GM19023 (cell line): ENCODE results near the gene SMCO4.

Source experiments
- ATAC-seq: cut with Tn5 transposase; IDR thresholded peaks from one replicate; pipeline ENCODE4 v1.9.1; 2021; ENCODE audit warnings: mild to moderate bottlenecking, moderate library complexity; ENCODE audit not compliant: unreplicated experiment

Gene SMCO4

DNA sequence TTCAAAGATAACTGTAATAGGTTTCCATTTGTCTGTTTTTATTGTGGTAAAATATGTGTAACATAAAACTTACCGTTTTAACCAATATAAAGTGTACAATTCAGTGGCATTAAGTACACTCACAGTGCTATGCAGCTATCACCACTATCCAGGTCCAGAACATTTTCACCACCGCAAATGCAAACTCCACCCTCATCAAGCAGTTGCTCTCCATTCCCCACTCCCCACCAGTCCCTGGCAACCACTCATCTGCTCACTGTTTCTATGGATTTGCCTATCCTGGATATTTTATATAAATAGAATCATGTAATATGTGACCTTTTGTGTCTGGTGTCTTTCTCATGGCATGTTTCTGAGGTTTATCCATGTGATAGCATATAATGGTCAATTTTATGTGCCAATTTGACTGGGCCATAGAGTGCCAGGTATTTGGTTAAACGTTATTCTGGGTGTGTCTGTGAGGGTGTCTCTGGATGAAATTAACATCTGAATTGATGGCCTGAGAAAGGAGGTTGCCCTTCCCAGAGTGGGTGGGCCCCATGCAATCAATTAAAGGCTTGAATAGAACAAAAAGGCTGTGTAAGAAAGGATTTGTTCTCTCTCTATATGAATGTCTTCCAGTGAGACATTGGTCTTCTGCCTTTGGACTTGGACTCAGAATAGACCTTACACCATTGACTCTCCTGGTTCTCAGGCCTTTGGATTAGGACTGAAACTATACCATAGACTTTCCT is 17.2 kb upstream of the SMCO4 start:
- no peak for ATAC-seq

- no peak for ATAC-seq
Observed at GRCh38 chr11:93559681-93560080, 16.5 kb upstream of the SMCO4 start.

DNA sequence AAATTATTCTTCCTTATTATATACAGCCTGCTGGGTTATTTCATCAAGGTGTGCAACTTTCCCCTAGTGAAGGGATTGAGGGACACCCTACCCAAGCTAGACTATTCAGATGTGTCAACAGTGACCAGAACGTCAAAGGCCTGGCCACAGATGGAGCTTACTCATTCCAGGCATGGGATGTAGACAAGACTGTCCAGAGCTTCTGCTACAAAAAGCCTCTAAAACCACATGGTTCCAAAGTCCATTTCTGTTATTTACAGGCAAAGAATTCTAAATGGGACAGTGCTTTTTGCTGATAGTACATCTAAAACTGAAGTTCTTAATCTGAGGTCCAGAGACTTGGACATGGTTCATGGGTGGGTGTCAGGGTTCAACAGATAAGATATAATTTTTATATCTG is 9.7 kb upstream of the SMCO4 start:
- no peak for ATAC-seq

- no peak for ATAC-seq
Observed at GRCh38 chr11:93549976-93550375, 6.8 kb upstream of the SMCO4 start.

DNA sequence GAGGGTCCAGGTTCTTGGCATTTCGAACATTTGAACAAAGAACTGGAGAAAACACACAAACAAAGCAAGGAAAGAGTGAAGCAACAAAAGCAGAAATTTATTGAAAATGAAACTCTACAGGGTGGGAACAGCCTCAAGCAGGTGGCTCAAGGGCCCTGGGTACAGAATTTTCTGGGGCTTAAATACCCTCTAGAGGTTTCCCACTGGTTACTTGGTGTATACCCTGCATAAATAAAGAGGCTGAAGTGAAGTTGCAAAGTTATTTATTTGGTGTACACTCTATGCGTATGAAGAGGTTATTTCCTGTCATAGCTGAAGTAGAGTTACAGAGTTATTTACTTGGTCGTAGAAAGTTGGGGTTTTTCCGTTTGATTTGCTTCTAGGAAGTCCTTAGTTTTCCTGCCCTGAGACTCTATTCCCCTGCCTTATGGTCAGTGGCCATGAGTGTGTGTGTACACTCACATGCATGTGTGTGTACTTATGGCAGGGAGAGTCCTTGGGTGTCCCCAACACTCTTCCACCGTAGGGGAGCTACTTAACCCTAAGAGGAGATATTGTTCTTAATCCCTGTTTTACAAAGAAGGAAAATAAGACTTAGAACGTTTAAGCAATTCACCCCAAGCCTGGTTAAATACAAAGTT is 5.6 kb upstream of the SMCO4 start:
- ATAC-seq, result no peak

GRCh38 chr11:93547773-93548172 is 4.6 kb upstream of the SMCO4 start:
- ATAC-seq, result no peak

DNA sequence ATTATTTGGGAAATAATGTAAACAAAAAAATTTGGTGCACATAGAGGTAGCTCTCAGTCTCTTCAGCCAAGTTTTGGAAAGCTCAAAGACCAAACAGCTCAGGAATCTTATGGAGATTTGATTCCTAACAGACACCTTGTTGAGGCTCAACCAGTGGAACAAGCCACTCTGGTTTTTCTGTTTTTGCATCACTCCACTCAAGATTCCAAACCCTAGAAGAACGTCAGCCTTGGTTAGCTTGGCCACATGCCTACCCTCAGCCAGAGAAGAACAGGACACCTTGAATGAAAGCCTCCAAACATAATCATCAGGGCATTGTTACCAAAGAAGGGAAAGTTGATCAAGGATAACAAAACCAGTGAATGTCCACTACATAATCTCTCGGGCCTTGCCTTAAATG is 3.8 kb upstream of the SMCO4 start:
- ATAC-seq, result no peak

DNA sequence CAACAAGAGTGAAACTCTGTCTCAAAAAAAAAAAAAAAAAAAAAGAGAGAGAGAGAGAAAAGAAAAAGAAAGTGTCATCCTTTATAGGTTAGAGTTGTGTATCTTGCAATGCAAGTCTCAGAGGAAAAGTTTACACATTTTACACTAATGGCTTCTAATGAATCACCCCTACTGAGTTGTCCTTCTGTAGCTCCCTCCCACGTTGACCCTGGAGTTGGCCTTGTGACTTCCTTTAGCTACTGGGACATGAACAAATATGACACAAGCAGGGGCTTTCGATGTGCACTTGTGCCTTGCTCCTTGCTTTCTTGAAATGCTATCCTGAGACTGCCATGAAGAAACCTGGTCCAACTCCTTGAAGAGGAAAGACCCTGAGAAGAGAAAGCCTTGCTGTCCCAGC is 2.4 kb upstream of the SMCO4 start:
- ATAC-seq, result no peak

DNA sequence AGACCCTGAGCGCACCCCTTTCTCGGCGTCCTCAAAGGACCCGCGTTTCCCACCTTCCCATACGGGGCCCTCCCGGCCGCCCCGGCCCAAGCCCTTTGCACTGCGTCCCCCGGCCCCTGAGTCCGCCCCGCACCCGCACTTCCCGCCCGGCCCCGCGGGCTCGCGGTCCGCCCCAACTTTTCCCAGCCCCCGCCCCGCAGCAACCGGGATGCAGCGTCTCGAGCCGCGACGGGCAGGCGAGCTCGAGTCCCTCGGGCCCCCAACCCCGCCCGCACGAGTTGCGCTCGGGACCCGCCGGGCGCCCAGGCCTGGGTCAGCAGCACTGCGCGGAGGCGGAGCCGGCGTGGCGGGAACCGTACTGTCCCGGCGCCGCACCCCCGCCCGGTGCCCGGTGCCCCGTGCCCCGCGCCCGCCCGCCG is 371 bp downstream of the SMCO4 start:
- peak; percentile 49 for ATAC-seq

- peak; percentile 62 for ATAC-seq
Observed at GRCh38 chr11:93541884-93542810, 1.0 kb downstream of the SMCO4 start.

DNA sequence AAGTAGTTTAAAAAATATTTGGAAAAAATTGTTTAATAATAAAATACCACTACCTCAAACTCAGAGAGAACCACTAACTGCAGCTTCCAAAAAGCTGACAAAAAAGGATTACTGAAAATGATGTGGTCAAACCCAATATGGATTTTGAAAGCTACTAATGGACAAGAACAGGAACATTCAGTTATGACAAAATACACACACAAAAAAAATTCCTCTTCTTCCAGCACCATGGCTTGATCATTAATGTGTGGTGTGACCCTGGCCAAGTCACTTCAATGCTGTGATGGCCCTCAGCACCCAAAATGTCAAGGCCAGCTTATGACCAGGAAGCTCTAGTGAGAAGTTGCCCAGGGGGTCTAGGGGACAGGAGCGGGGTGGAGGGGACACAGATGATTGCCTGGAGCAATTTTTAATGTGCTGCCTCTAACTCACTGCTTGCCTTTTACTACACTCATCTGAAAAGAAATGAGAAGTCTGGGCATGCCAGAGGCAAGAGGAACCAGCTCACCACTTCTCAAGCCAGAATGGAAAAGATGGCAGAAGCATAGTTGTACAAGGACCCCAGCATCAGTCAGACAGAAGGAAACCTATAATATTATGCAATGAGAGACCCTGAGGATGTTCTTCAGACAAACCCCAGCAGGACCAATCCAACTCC is 2.2 kb downstream of the SMCO4 start:
- no peak for ATAC-seq

- no peak for ATAC-seq
Observed at GRCh38 chr11:93540337-93540736, 2.9 kb downstream of the SMCO4 start.

DNA sequence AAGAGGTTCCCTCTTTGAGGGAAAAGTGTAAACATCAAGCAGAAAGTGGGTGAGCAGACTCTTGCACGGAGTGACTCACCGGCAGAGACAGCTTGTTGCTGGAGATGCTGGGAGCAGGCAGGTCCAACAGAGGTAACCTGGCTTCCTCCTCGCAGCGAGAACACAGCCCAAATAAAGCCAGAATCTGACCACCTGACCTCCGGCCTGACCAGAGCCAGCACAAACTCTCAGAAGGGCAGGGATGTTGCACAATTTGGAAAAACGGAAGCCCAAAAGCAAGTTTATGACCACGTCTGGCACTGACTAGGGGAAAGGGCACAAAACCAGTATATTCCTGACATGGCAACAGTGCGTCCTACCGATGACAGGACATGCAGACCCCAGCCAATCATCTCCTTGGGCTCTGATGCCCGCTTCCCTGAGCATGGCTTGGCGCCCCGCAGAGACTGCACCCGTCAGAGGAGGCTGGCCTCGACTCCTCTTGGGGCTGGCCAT is 5.4 kb downstream of the SMCO4 start:
- no peak for ATAC-seq

GRCh38 chr11:93537049-93537448 is 6.1 kb downstream of the SMCO4 start:
- no peak for ATAC-seq

DNA sequence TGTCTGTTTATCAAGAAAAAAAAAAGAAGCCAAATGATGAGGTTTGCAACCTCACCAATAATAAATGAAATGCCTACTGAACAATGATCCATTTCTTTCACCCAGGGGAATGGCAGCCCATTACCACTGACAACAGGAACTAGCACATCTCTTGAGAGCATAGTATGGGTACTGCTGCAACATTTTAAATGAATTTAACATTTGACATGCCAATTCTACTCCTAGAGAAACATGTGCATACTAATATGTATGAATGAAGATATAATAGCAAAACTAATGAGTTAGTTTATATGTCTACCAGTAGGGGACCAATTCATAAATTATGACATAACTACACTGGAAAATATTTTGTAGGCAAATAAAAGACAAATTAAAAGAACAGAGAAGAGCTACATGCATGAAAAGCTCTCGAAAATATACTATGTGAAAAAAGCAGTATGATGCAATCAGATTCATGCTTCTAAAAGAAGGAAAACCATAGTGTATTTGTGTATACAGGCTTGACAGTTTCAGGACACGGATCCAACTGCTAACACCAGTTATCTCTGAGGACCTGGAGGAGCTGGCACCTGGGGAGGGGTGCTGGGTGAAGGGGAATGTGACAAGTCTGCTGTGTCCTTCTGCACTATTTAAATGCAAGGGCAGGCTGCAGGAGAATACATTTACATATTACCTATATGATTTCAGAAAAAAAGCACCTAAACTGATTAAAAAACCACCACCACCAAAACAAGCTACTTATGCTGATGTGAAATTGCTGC is 6.9 kb downstream of the SMCO4 start:
- ATAC-seq, result no peak

DNA sequence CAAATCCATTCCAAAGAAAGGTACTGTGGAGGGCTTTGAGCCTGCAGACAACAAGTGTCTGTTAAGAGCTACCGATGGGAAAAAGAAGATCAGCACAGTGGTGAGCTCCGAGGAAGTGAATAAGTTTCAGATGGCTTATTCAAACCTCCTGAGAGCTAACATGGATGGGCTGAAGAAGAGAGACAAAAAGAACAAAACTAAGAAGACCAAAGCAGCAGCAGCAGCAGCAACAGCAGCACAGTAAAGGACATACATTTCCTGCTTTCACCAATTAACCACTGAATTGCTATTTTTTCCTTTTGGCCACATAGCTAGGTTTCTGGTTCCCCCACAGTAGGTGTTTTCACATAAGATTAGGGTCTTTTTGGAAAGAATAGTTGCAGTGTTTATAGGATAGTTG is 7.6 kb downstream of the SMCO4 start:
- ATAC-seq, result peak; percentile 47

DNA sequence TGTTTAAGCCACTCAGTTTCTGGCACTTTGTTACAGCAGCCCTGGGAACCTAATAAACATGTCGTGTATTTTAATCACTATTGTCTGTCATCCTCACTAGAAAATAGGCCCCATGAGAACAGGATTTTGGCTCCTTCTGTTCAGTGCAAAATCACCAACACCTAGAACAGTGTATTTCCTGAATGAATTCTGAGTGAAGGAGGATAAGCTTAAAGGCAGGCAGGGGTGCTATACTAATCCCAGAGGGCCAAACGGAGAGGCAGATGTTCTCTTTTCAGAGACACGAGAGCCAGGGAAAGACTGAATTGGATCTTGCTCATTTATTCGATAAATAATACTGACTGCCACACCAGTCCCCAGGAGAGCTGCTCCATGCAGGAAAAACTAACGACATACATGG is 10.4 kb downstream of the SMCO4 start:
- no peak for ATAC-seq

DNA sequence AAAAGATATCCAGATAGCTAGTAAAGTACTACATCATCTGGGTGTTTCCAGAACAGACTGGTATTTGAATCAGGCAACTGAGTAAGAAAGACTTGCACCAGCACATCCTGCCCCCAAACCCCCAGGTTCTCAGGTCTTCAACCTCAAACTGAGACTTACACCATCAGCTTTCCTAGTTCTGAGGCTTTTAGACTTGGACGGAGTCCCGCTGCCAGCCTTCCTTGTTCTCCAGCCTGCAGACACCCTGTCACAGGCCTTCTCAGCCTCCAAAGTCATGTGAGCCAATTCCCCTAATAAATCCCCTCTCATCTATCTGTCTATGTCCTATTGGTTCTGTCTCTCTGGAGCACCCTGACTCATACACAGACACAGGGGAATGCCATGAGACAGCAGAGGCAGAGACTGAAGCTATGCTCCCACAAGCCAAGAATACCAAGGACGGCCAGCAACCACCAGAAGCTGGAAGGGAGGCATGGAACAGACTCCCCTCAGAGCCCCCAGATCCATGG is 10.9 kb downstream of the SMCO4 start:
- peak; percentile 33 for ATAC-seq

- ATAC-seq, result no peak
Observed at GRCh38 chr11:93530468-93530826, 12.7 kb downstream of the SMCO4 start.
